ENCODE measurements around the gene ACSL6. TPM values are rescaled to one million over a fixed set of nuclear protein-coding genes. Genes with fewer than 3 reads are reported as not detected.

The ACSL6 gene
- total RNA-seq, 2 donors from 2014 or later, result 0.23 to 7.9 TPM

DNA sequence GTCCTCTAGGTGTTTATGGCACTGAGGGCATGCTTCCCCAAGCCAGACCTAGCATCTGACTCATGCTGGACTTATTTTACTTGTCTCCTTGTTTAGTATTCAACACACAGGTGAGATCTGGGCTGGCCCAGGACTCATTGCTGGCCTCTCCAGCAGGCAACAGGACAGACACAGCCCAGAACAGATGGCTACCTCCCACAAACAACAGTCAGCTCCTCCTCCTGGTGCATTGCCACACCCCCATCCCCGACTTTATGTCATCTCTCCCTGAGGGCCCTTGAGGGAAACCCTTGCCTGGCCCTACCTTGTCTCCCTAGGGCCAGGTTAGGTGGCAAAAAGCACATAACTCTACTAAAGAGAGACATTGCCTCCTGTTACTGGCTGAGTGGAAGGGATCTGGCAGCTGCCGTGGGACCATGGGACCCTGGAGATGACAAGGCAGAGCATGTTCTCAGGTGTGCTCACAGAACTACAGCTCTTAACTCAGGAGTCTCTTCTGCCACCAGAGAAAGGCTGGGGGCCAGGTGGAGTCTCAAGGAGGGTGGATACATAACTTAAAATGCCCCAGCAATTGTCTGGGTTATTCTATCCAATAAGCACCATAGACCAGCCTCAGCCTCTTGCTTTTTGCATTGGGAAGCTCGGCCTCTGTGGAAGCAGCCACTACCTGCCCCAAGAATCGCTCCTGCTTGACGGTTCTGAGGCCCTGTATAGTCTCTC is 2.3 kb downstream of the ACSL6 start:
- Histone ChIP-seq H3K4me1 (replicated peaks) (no peaks in the 10 kb centered on the region), H3K4me3 (no peak overlapping the region), H3K27ac (no peak overlapping the region), H3K36me3 (no peaks in the 10 kb centered on the region), H3K27me3 (replicated peaks; ENCODE audit: insufficient read depth) (no peaks in the 10 kb centered on the region), H3K9me3 (no peaks in the 10 kb centered on the region)
- TF ChIP-seq POLR2A (IDR thresholded peaks at IDR 0.05) (no peak), POLR2AphosphoS5 (IDR thresholded peaks at IDR 0.05) (no peak)
- 69% methylated on average over 5 of the region's 5 CpGs for WGBS
- intact Hi-C loops (cut with DNase I), result loop anchor here (5.0 to 10.0 kb wide), 2 partner anchors 197 to 584 kb away; no protein-coding TSS in a partner anchor
- no peak for DNase-seq (ENCODE audit: low spot score)

DNA sequence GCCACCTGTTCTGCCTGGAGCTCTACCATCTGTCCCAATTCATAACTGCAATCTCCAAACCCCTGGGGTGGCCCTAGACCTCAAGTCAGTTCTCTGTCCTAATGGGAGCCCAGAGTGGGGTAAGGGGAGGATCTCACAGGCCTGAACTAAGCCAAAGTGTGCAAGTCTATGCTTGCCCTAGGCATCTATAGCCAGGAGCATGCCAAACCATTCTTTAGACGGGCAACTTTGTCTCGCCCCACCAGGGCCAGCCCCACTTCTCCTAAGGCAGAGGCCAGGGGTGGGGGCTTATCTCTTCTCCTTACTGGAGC is 3.3 kb downstream of the ACSL6 start:
- no peaks in the 10 kb centered on the region for H3K27me3 ChIP-seq (replicated peaks; ENCODE audit: insufficient read depth)
- intact Hi-C loops (cut with DNase I), result loop anchor here (5.0 to 10.0 kb wide), 2 partner anchors 196 to 583 kb away; no protein-coding TSS in a partner anchor

DNA sequence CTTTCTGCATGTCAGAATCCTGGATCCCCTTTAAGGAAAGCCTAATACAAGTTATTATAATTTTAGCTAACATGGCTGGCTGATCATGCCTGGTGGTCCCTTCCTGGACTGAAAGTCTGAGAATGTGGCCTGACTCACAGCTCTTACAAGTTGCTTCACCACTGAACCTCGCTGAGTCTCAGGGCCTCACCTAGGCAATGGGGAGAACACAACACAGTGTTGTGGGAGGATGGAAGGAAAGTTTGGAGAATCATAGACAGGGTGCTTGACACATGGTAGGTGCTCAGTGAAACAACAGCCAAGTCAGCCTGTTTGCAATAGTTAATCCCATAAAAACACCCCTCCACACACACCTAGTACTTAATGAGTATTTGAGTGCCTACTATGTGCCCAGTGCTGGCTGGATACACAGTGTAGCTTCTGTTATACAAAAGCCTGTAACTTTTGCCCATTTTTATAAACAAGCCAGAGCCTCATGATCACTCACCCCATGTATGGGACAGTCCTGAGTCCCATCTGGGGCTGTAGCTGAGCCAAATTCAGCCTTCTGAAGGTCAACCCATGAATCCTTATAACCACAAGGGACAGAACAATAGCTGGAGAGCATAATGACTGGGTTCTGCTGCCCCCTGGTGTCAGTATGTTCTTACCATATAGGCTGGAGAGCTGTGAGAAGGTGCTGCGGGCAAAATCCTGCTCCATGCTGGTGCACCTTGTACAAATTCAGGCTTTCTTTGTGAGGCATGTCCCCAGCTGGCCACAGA is 3.9 kb downstream of the ACSL6 start:
- Histone ChIP-seq H3K4me3 (no peak overlapping the region), H3K9me3 (no peaks in the 10 kb centered on the region), H3K4me1 (replicated peaks) (no peaks in the 10 kb centered on the region), H3K27me3 (replicated peaks; ENCODE audit: insufficient read depth) (no peaks in the 10 kb centered on the region), H3K27ac (no peak overlapping the region), H3K36me3 (no peaks in the 10 kb centered on the region)
- intact Hi-C loops (cut with DNase I), result loop anchor here (1.0 to 10.0 kb wide), 3 partner anchors 195 to 583 kb away; no protein-coding TSS in a partner anchor
- WGBS, result 60% methylated on average over 2 of the region's 2 CpGs
- TF ChIP-seq POLR2A (IDR thresholded peaks at IDR 0.05) (no peak), CTCF (IDR thresholded peaks at IDR 0.05) (peak; percentile 45 to 85 (median 80))
- peak; percentile 77 for DNase-seq (ENCODE audit: low spot score)

More for the DNA sequence above, 3.3 kb downstream of the ACSL6 start:
- DNase-seq (ENCODE audit: low spot score), result no peak
- Histone ChIP-seq H3K4me3 (no peak overlapping the region), H3K36me3 (no peaks in the 10 kb centered on the region), H3K27ac (no peak overlapping the region), H3K9me3 (no peaks in the 10 kb centered on the region), H3K4me1 (replicated peaks) (no peaks in the 10 kb centered on the region)
- no peak for TF ChIP-seq POLR2A (IDR thresholded peaks at IDR 0.05)
- TF ChIP-seq CTCF (IDR thresholded peaks at IDR 0.05), result no peak
- no peak for TF ChIP-seq POLR2AphosphoS5 (IDR thresholded peaks at IDR 0.05)
- WGBS, result 53% methylated on average over 2 of the region's 2 CpGs

DNA sequence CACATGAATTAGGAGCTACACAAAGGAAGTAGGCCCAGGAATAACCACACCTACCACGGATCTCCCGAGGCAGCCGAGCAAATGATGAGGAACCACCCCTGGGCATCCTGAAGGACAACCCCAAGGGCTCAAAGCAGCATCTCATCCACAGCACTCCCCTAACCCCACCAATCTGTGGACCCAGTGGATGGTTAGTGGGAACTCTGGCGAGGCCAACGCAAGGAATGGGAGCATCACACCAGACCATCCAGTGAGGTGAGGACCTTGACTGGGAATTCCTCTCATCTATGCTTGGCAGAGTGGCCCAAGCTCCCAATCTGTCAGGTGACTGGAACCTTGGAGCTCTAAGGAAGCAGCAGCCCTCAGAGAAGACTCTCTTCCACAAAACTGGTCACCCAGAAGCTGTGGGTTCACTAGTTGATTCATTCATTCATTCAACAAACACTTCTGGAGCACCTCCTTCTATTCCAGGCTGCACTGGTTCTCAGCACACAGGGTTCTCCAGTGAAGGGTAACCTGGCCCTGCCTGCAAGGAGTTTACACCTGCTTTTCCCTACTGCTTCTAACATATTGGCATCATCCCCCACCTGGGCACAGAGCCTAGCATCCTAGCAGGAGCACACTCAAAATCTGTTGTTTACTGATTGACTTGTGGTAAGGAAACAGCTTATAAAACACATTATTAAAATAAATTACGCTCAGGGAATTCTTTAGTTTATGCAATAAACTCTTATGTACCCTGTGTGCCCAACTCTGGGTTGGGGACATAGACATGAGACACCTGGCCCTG is 4.9 kb downstream of the ACSL6 start:
- DNase-seq (ENCODE audit: low spot score), result no peak
- H3K9me3 ChIP-seq, result no peaks in the 10 kb centered on the region
- no peak overlapping the region for H3K4me3 ChIP-seq
- H3K36me3 ChIP-seq, result no peaks in the 10 kb centered on the region
- TF ChIP-seq CTCF (IDR thresholded peaks at IDR 0.05) (no peak), POLR2A (IDR thresholded peaks at IDR 0.05) (no peak), POLR2AphosphoS5 (IDR thresholded peaks at IDR 0.05) (no peak)
- no peak overlapping the region for H3K27ac ChIP-seq
- WGBS, result 63% methylated on average over 6 of the region's 6 CpGs
- no peaks in the 10 kb centered on the region for H3K27me3 ChIP-seq (replicated peaks; ENCODE audit: insufficient read depth)
- H3K4me1 ChIP-seq (replicated peaks), result no peaks in the 10 kb centered on the region
- intact Hi-C loops (cut with DNase I), result loop anchor here (1.0 to 10.0 kb wide), 3 partner anchors 194 to 582 kb away; no protein-coding TSS in a partner anchor

DNA sequence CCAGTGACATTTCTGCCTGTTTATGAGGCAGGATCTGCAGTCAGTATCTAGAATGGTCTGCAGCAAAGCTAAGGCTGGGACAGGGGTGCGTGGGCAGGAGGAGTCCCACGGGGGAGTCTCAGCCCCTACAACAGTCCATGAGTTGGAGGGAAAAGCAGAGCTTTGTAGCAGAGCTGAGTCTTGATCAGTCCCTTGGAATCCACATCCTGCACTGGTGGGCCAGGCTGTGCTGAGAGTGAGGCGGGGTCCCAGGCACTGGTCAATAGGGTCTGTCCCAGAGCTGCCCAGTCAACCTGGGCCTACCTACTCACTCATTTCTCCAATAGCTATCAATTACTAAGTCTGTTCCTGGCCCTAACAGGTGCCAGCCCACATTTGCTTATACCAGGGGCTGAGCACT is 5.9 kb downstream of the ACSL6 start:
- Histone ChIP-seq H3K27ac (no peak overlapping the region), H3K9me3 (no peaks in the 10 kb centered on the region), H3K4me3 (no peak overlapping the region), H3K36me3 (no peaks in the 10 kb centered on the region), H3K4me1 (replicated peaks) (no peaks in the 10 kb centered on the region), H3K27me3 (replicated peaks; ENCODE audit: insufficient read depth) (no peaks in the 10 kb centered on the region)
- intact Hi-C loops (cut with DNase I), result loop anchor here (5.0 to 10.0 kb wide), 2 partner anchors 193 to 581 kb away; no protein-coding TSS in a partner anchor
- TF ChIP-seq CTCF (IDR thresholded peaks at IDR 0.05) (no peak), POLR2AphosphoS5 (IDR thresholded peaks at IDR 0.05) (no peak), POLR2A (IDR thresholded peaks at IDR 0.05) (no peak)
- 97% methylated on average over 3 of the region's 3 CpGs for WGBS
- DNase-seq (ENCODE audit: low spot score), result no peak
